Parathyroid adenoma (tissue), 2 donors: Measurements from ENCODE around the gene MXD4.

Source experiments
- H2AFZ ChIP-seq: fragments of 300-600 bp; sonication (generic); one replicate; pipeline ENCODE4 v1.7.0; 2017; ENCODE audit warnings: antibody characterized with exemption, mild to moderate bottlenecking
- H3K27ac ChIP-seq: fragments of 300-600 bp; sonication (generic); one replicate; pipeline ENCODE4 v1.7.0; 2017
- H3K27me3 ChIP-seq: fragments of 300-600 bp; sonication (generic); one replicate; pipeline ENCODE4 v1.7.0; 2017; ENCODE audit warnings: low read length; ENCODE audit not compliant: control insufficient read depth, insufficient read depth
- H3K36me3 ChIP-seq: fragments of 300-600 bp; sonication (generic); one replicate; pipeline ENCODE4 v1.7.0; 2017; ENCODE audit warnings: low read length; ENCODE audit not compliant: control insufficient read depth, insufficient read depth
- H3K4me1 ChIP-seq: fragments of 300-600 bp; sonication (generic); one replicate; pipeline ENCODE4 v1.7.0; 2017; ENCODE audit warnings: control low read depth
- H3K4me2 ChIP-seq: fragments of 300-600 bp; sonication (generic); one replicate; pipeline ENCODE4 v1.7.0; 2017; ENCODE audit warnings: low read length
- H3K4me3 ChIP-seq: fragments of 300-600 bp; sonication (generic); one replicate; pipeline ENCODE4 v1.7.0; 2017; ENCODE audit warnings: low read depth, low read length
- H3K79me2 ChIP-seq: fragments of 300-600 bp; sonication (generic); one replicate; pipeline ENCODE4 v1.7.0; 2017; ENCODE audit warnings: control low read depth
- H3K9ac ChIP-seq: fragments of 300-600 bp; sonication (generic); one replicate; pipeline ENCODE4 v1.7.0; 2017; ENCODE audit warnings: mild to moderate bottlenecking
- H3K9me3 ChIP-seq: fragments of 300-600 bp; sonication (generic); one replicate; pipeline ENCODE4 v1.7.0; 2017; ENCODE audit warnings: low read length; ENCODE audit not compliant: control insufficient read depth
- TF ChIP-seq, protein P1 (sequence below): fragments of 300-600 bp; sonication (generic); IDR thresholded peaks from one replicate; pipeline ENCODE4 v1.7.0; 2017; ENCODE audit warnings: antibody characterized with exemption, mild to moderate bottlenecking
- donor health status: primary hyperparathyroidism.

MXD4 gene

GRCh38 chr4:2292646-2293108 lies 30.8 kb upstream of the MXD4 start:
- no peak overlapping the region for H3K27ac ChIP-seq
- no peaks in the 10 kb centered on the region for H3K27me3 ChIP-seq
- H3K4me2 ChIP-seq = no peak overlapping the region
- H3K4me1 ChIP-seq = no peaks in the 10 kb centered on the region
- no peak overlapping the region for H3K9ac ChIP-seq
- H3K36me3 ChIP-seq = no peaks in the 10 kb centered on the region
- no peak overlapping the region for H3K4me3 ChIP-seq
- TF ChIP-seq, protein P1, sequence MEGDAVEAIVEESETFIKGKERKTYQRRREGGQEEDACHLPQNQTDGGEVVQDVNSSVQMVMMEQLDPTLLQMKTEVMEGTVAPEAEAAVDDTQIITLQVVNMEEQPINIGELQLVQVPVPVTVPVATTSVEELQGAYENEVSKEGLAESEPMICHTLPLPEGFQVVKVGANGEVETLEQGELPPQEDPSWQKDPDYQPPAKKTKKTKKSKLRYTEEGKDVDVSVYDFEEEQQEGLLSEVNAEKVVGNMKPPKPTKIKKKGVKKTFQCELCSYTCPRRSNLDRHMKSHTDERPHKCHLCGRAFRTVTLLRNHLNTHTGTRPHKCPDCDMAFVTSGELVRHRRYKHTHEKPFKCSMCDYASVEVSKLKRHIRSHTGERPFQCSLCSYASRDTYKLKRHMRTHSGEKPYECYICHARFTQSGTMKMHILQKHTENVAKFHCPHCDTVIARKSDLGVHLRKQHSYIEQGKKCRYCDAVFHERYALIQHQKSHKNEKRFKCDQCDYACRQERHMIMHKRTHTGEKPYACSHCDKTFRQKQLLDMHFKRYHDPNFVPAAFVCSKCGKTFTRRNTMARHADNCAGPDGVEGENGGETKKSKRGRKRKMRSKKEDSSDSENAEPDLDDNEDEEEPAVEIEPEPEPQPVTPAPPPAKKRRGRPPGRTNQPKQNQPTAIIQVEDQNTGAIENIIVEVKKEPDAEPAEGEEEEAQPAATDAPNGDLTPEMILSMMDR = no peak
- H2AFZ ChIP-seq = no peak overlapping the region
- no peaks in the 10 kb centered on the region for H3K9me3 ChIP-seq
- H3K79me2 ChIP-seq = no peaks in the 10 kb centered on the region

GRCh38 chr4:2291705-2292645 lies 30.1 kb upstream of the MXD4 start:
- Histone ChIP-seq H3K9me3 (no peaks in the 10 kb centered on the region), H3K36me3 (no peaks in the 10 kb centered on the region), H3K27ac (no peak overlapping the region), H3K4me1 (no peaks in the 10 kb centered on the region), H3K27me3 (no peaks in the 10 kb centered on the region), H3K9ac (no peak overlapping the region), H3K4me2 (no peak overlapping the region), H2AFZ (no peak overlapping the region), H3K79me2 (no peaks in the 10 kb centered on the region), H3K4me3 (no peak overlapping the region)
- TF ChIP-seq, protein P1 = no peak

- H3K4me3 ChIP-seq = no peak overlapping the region
- no peak overlapping the region for H3K9ac ChIP-seq
- H3K27me3 ChIP-seq = no peaks in the 10 kb centered on the region
- H3K36me3 ChIP-seq = no peaks in the 10 kb centered on the region
- H3K4me1 ChIP-seq = no peaks in the 10 kb centered on the region
- no peak overlapping the region for H3K4me2 ChIP-seq
- H2AFZ ChIP-seq = no peak overlapping the region
- TF ChIP-seq, protein P1 = no peak
- no peaks in the 10 kb centered on the region for H3K79me2 ChIP-seq
- H3K27ac ChIP-seq = no peak overlapping the region
- no peaks in the 10 kb centered on the region for H3K9me3 ChIP-seq
These were observed 29.2 kb upstream of the MXD4 start for GRCh38 chr4:2290974-2291704.

DNA sequence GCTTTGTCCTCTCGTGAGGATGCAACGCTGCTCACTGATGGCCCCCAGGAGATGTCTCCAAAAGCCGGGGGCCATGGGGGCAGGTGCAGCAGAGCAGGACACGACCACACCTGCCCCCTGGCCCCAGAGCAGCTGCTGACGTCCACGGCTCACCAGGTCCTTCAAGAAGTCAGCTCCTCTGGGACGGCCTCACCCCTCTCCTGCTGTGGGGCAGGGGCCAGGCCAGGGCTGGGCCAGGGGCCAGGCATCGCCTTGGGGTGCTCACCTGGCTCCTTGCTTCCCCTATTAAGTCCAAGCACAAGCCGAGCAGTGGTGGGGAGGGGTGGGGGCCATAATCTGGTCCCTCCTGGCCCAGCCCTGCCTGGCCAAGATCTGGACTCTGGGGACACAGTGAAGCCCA lies 28.6 kb upstream of the MXD4 start:
- Histone ChIP-seq H3K27ac (no peak overlapping the region), H3K4me3 (no peak overlapping the region), H2AFZ (no peak overlapping the region), H3K27me3 (no peaks in the 10 kb centered on the region), H3K36me3 (no peaks in the 10 kb centered on the region), H3K79me2 (no peaks in the 10 kb centered on the region), H3K9me3 (no peaks in the 10 kb centered on the region), H3K4me1 (no peaks in the 10 kb centered on the region), H3K9ac (no peak overlapping the region), H3K4me2 (no peak overlapping the region)
- TF ChIP-seq, protein P1 = no peak
